ENCODE data around the gene KRTAP5-7.
"Not testable (repeated sequence)": the region's sequence is repeated elsewhere in the genome, so short reads cannot be mapped to it uniquely, and the experiment has no call there.

The KRTAP5-7 gene

DNA sequence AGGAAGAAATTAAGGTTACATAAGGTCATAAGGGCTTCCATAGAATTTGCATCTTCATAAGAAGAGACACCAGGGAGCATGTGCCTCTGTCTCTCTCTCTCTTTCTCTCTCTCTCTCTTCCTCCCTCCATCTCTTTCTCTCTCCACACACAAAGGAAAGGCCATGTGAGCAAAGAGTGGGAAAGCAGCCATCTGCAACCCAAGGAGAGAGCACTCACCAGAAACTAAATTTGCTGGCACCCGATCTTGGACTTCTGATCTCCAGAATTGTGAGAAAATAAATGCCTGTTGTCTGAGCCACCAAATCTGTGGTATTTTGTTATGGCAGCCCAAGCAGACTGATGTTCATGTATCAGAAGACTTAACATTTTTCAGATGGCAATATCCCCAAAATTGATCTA lies 31.9 kb downstream of the KRTAP5-7 start:
- DNase-seq (ENCODE audit: low spot score), result peak; percentile 42

DNA sequence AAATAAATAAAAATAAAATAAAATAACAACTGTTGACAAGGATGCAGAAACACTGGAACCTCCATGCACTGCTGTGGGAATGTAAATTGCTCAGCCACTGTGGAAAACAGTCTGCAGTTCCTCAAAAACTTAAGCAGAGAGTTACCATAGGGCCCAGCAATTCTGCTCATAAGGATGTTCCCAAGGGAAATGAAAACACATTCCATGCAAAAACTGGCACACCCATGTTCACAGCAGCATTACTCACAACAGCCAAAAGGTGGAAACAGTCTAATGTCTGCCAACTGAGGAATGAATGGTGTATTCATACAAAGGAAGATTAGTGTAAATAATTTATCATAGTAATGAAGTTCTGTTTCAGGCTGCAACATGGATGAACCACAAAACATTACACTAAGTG lies 35.1 kb downstream of the KRTAP5-7 start:
- no peak for DNase-seq (ENCODE audit: low spot score)

DNA sequence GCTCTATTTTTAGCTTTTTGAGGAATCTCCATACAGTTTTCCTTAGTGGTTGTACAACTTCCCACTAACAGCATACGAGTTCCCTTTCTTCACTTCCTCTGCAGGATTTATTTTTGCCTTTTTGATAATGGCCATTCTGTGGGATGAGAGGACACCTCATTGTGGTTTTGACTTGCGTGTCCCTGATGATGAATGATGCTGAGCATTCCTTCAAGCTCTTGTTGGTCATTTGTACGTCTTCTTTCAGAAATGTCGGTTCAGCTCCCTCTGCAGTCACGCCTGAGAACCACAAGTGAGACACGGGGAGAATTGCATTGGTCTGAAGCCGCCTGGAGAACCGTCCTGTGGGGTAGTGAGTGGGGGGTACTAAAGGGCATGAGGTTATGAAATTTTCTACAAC lies 36.3 kb downstream of the KRTAP5-7 start:
- peak; percentile 55 for DNase-seq (ENCODE audit: low spot score)

GRCh38 chr11:71564430-71564829 lies 37.4 kb downstream of the KRTAP5-7 start:
- DNase-seq (ENCODE audit: low spot score), result no peak

GRCh38 chr11:71565263-71565662 lies 38.2 kb downstream of the KRTAP5-7 start, which contains the start of gene KRTAP5-10:
TSS of gene KRTAP5-10 (plus strand) at chr11:71565563. CDS start at chr11:71565588, 25 bp downstream.
- no peak for DNase-seq (ENCODE audit: low spot score)

- no peak for DNase-seq (ENCODE audit: low spot score)
Observed at GRCh38 chr11:71566081-71566620, 39.1 kb downstream of the KRTAP5-7 start.

- not testable (repeated sequence) for DNase-seq (ENCODE audit: low spot score)
Observed at GRCh38 chr11:71566626-71567599, 39.8 kb downstream of the KRTAP5-7 start.

DNA sequence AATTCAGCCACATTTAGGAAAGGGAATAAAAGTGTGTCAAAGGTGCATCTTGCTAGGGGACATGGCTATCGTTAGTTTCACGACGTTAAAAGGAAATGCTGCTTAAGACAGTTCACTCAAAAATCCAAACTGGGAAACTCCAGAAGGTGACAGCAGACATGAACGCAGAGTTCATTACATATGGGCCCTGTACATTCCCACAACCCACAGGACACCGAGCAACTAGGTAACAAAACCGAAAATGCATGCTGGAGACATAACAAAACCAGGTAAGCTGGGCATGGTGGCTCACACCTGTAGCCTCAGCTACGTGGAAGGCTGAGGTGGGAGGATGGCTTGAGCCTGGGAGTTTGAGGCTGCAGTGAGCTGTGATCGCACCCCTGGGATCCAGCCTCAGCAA lies 40.6 kb downstream of the KRTAP5-7 start:
- not testable (repeated sequence) for DNase-seq (ENCODE audit: low spot score)

- no peak for DNase-seq (ENCODE audit: low spot score)
Observed at GRCh38 chr11:71568704-71569349, 41.8 kb downstream of the KRTAP5-7 start.

- not testable (repeated sequence) for DNase-seq (ENCODE audit: low spot score)
Observed at GRCh38 chr11:71571101-71571850, 44.2 kb downstream of the KRTAP5-7 start.

DNA sequence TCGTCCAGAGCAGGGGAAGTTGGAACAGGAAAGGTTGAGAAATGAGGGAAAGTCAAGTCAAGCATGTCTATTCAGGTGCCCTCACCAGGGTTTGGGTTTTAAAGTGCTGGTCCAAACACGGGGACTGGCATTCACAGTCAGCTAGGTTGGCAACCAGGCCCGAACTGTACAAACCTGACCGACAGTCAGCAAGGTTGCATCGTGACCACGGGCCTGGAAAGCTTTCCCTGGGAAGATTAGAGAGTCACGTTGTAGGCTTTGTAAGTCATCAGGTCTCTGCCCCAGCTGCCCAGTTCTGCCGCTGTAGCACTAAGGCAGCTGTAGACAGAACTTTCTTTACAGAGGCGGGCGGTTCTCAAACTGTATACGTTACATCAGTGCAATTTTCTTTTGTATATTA lies 45.7 kb downstream of the KRTAP5-7 start:
- no peak for DNase-seq (ENCODE audit: low spot score)

GRCh38 chr11:71574418-71574817 lies 47.4 kb downstream of the KRTAP5-7 start:
- no peak for DNase-seq (ENCODE audit: low spot score)

GRCh38 chr11:71575723-71576424 lies 48.8 kb downstream of the KRTAP5-7 start:
- no peak for DNase-seq (ENCODE audit: low spot score)

- not testable (repeated sequence) for DNase-seq (ENCODE audit: low spot score)
Observed at GRCh38 chr11:71576688-71577465, 49.8 kb downstream of the KRTAP5-7 start.

DNA sequence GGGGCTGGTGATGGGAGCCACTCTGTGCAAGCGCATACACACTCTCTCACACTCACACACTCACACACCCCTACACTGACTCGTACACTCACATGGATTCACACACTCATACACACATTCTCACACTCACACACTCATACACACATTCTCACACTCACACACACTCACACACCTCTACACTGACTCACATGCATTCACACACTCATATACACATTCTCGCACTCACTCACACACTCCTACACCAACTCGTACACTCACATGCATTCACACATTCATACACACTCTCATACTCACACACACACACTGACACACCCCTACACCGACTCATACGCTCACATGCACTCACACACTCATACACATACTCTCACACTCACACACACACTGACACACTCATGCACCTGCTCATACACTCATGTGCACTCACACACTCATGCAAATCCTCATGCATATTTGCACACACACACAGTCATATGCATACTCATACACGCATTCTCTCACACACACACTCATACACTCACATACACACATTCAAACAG lies 50.5 kb downstream of the KRTAP5-7 start:
- no peak for DNase-seq (ENCODE audit: low spot score)

Measured in pons (tissue), 1 donor.